HG03521 (cell line): ENCODE measurements around the gene PLEKHG4B.
"Not testable (repeated sequence)": the region's sequence is repeated elsewhere in the genome, so short reads cannot be mapped to it uniquely, and the experiment has no call there.

Experiments used
- ATAC-seq: cut with Tn5 transposase; IDR thresholded peaks from one replicate; pipeline ENCODE4 v1.9.1; 2021; ENCODE audit warnings: mild to moderate bottlenecking, moderate library complexity; ENCODE audit not compliant: unreplicated experiment

Gene PLEKHG4B

GRCh38 chr5:196350-196749, 104.4 kb downstream of the PLEKHG4B start:
- ATAC-seq: no peak

- not testable (repeated sequence) for ATAC-seq
These were observed 105.1 kb downstream of the PLEKHG4B start for GRCh38 chr5:197031-197430.

- no peak for ATAC-seq
These were observed 106.0 kb downstream of the PLEKHG4B start for GRCh38 chr5:197892-198489.

- ATAC-seq: no peak
These were observed 106.7 kb downstream of the PLEKHG4B start for GRCh38 chr5:198516-199196.

- no peak for ATAC-seq
These were observed 107.4 kb downstream of the PLEKHG4B start for GRCh38 chr5:199197-199949.

- no peak for ATAC-seq
These were observed 108.1 kb downstream of the PLEKHG4B start for GRCh38 chr5:199950-200645.

- no peak for ATAC-seq
These were observed 109.0 kb downstream of the PLEKHG4B start for GRCh38 chr5:200985-201384.

GRCh38 chr5:201672-202071, 109.7 kb downstream of the PLEKHG4B start:
- no peak for ATAC-seq

GRCh38 chr5:203246-203930, 111.4 kb downstream of the PLEKHG4B start:
- no peak for ATAC-seq

- ATAC-seq: no peak
These were observed 112.0 kb downstream of the PLEKHG4B start for GRCh38 chr5:204001-204400.

- no peak for ATAC-seq
These were observed 112.5 kb downstream of the PLEKHG4B start for GRCh38 chr5:204462-204861.

- no peak for ATAC-seq
These were observed 113.2 kb downstream of the PLEKHG4B start for GRCh38 chr5:204966-205670.

GRCh38 chr5:206406-206805, 114.4 kb downstream of the PLEKHG4B start:
- ATAC-seq: no peak

GRCh38 chr5:206927-207536, 115.1 kb downstream of the PLEKHG4B start:
- ATAC-seq: no peak

- ATAC-seq: no peak
These were observed 115.6 kb downstream of the PLEKHG4B start for GRCh38 chr5:207599-207998.

- no peak for ATAC-seq
These were observed 116.6 kb downstream of the PLEKHG4B start for GRCh38 chr5:208449-209114.

GRCh38 chr5:213803-214395, 121.9 kb downstream of the PLEKHG4B start:
- ATAC-seq: no peak

GRCh38 chr5:215256-215655, 123.3 kb downstream of the PLEKHG4B start:
- ATAC-seq: not testable (repeated sequence)

- ATAC-seq: not testable (repeated sequence)
These were observed 124.1 kb downstream of the PLEKHG4B start for GRCh38 chr5:216076-216475.
